Memory B cell (primary cell): ENCODE results near the gene SDK1.

ENCODE experiments used
- ATAC-seq: fragments of 150-1000 bp; cut with Tn5 transposase; 2 replicates; pipeline ENCODE4 v1.10.0; 2021; ENCODE audit warnings: low read depth, mild to moderate bottlenecking, moderate library complexity
- DNase-seq, 2 donors: peaks; one replicate each; pipeline ENCODE4 v3.0.0; 2022; ENCODE audit warnings: low spot score in 2 of 2
- H3K27ac Mint-ChIP-seq: one replicate; pipeline ENCODE4 v1.8.0; 2022; ENCODE audit warnings: mild to moderate bottlenecking, moderate library complexity, mixed read lengths
- H3K27me3 Mint-ChIP-seq: one replicate; pipeline ENCODE4 v1.8.0; 2022; ENCODE audit warnings: mixed read lengths
- H3K36me3 Mint-ChIP-seq: one replicate; pipeline ENCODE4 v1.8.0; 2022; ENCODE audit warnings: mild to moderate bottlenecking, mixed read lengths
- H3K4me1 Mint-ChIP-seq: one replicate; pipeline ENCODE4 v1.8.0; 2022; ENCODE audit warnings: mixed read lengths
- H3K4me3 Mint-ChIP-seq: one replicate; pipeline ENCODE4 v1.8.0; 2022; ENCODE audit warnings: mild to moderate bottlenecking, moderate library complexity, mixed read lengths
- H3K9me3 Mint-ChIP-seq: one replicate; pipeline ENCODE4 v1.8.0; 2022; ENCODE audit warnings: mixed read lengths

Gene SDK1

GRCh38 chr7:3987426-3987927 is 686.4 kb downstream of the SDK1 start:
- ATAC-seq, result no peak
- Mint-ChIP-seq H3K9me3 (no peaks in the 10 kb centered on the region), H3K27me3 (no peaks in the 10 kb centered on the region), H3K27ac (no peak overlapping the region), H3K36me3 (no peaks in the 10 kb centered on the region), H3K4me1 (no peaks in the 10 kb centered on the region), H3K4me3 (no peak overlapping the region)
- no peak for DNase-seq

GRCh38 chr7:3989723-3990122 is 688.7 kb downstream of the SDK1 start:
- H3K27me3 Mint-ChIP-seq, result peaks cover 2% of the 10 kb centered on the region
- no peak overlapping the region for H3K4me3 Mint-ChIP-seq
- H3K9me3 Mint-ChIP-seq, result peaks cover 5% of the 10 kb centered on the region
- H3K27ac Mint-ChIP-seq, result no peak overlapping the region
- no peak for DNase-seq
- no peaks in the 10 kb centered on the region for H3K4me1 Mint-ChIP-seq
- no peaks in the 10 kb centered on the region for H3K36me3 Mint-ChIP-seq
- no peak for ATAC-seq

DNA sequence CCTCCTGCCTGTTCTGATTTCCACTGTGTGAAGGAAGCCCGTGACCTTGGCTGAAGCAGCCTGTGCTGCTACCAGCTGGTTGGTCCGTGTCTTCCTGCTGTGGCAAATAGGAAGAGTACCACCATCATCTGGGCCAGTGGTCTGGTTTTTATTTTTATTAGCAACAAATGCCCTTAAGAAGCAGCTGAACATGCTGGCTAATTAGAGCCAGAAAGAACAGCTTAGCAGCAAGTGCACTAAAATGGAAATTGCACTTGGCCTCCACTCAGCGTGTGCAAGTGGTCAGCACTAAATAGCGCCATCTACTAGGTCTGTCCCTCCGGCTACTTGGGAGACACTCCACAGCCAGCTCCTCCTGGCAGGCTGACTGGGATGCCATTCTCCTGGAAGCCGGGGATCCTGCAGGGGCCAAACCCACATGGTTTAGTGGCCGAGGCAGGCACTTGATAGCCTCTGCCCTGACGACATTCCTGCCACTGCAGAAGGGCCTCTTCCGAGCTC is 690.7 kb downstream of the SDK1 start:
- no peak for ATAC-seq
- H3K4me3 Mint-ChIP-seq, result no peak overlapping the region
- DNase-seq, result no peak
- H3K4me1 Mint-ChIP-seq, result no peaks in the 10 kb centered on the region
- peaks cover 7% of the 10 kb centered on the region for H3K27me3 Mint-ChIP-seq
- no peak overlapping the region for H3K27ac Mint-ChIP-seq
- H3K9me3 Mint-ChIP-seq, result peaks cover 5% of the 10 kb centered on the region
- no peaks in the 10 kb centered on the region for H3K36me3 Mint-ChIP-seq

GRCh38 chr7:3992841-3993240 is 691.8 kb downstream of the SDK1 start:
- Mint-ChIP-seq H3K4me1 (no peaks in the 10 kb centered on the region), H3K27ac (no peak overlapping the region), H3K9me3 (peaks cover 5% of the 10 kb centered on the region), H3K4me3 (no peak overlapping the region), H3K27me3 (peaks cover 7% of the 10 kb centered on the region), H3K36me3 (no peaks in the 10 kb centered on the region)
- DNase-seq, result no peak
- no peak for ATAC-seq

- Mint-ChIP-seq H3K4me3 (no peak overlapping the region), H3K36me3 (no peaks in the 10 kb centered on the region), H3K27ac (no peak overlapping the region), H3K27me3 (peaks cover 14% of the 10 kb centered on the region), H3K4me1 (no peaks in the 10 kb centered on the region), H3K9me3 (peaks cover 5% of the 10 kb centered on the region)
- DNase-seq, result no peak
- ATAC-seq, result no peak
Measured at GRCh38 chr7:3994764-3995163, 693.7 kb downstream of the SDK1 start.

GRCh38 chr7:3995187-3995586 is 694.1 kb downstream of the SDK1 start:
- H3K36me3 Mint-ChIP-seq, result no peaks in the 10 kb centered on the region
- no peaks in the 10 kb centered on the region for H3K4me1 Mint-ChIP-seq
- no peak overlapping the region for H3K27ac Mint-ChIP-seq
- H3K4me3 Mint-ChIP-seq, result no peak overlapping the region
- peaks cover 14% of the 10 kb centered on the region for H3K27me3 Mint-ChIP-seq
- no peak for DNase-seq
- H3K9me3 Mint-ChIP-seq, result peaks cover 5% of the 10 kb centered on the region
- ATAC-seq, result no peak

DNA sequence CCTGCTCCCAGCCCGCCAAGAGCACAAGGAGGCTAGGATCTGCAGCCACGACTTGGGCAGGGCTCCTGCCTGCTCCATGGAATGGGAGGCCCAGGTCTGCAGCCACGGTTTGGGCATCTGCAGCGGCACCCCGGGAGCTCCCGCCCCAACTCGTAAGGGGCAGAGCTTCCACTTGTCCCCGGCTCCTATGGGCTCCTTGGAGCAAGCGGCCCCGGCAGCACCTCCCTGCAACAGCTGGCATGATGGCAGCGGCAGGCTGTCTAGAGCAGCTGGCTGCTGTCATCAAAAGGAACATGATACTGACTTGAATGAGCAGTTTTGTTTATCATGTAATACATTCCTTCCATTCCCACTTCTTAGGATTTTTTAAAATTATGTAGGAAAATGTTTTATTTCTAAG is 697.0 kb downstream of the SDK1 start:
- DNase-seq (no peak), ATAC-seq (no peak)
- Mint-ChIP-seq H3K9me3 (peaks cover 5% of the 10 kb centered on the region), H3K4me1 (no peaks in the 10 kb centered on the region), H3K4me3 (no peak overlapping the region), H3K27ac (no peak overlapping the region), H3K36me3 (no peaks in the 10 kb centered on the region), H3K27me3 (peaks cover 18% of the 10 kb centered on the region)

GRCh38 chr7:4000139-4000538 is 699.1 kb downstream of the SDK1 start:
- no peak overlapping the region for H3K4me3 Mint-ChIP-seq
- ATAC-seq, result no peak
- H3K27ac Mint-ChIP-seq, result no peak overlapping the region
- no peaks in the 10 kb centered on the region for H3K4me1 Mint-ChIP-seq
- peaks cover 16% of the 10 kb centered on the region for H3K27me3 Mint-ChIP-seq
- no peak for DNase-seq
- no peaks in the 10 kb centered on the region for H3K36me3 Mint-ChIP-seq
- no peaks in the 10 kb centered on the region for H3K9me3 Mint-ChIP-seq

DNA sequence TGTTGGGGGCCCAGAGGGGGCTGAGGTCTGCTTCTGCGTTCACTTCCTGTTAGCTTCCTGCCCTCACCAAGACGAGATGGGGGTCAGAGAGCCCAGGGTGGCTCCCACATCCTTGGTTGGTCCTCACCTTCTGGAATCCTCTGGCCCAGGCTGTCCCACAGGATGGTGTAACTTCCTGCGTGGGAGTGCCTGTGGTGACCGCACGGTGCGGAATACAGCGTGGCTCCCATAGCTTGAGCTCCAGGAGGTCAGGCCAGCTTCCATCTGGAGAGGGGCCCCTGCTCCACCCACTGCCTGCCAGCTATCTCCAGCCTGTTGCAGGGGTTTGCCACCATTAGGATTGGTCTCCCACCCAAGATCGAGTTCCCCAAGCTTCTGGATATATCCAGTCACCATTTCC is 699.9 kb downstream of the SDK1 start:
- H3K9me3 Mint-ChIP-seq, result no peaks in the 10 kb centered on the region

DNA sequence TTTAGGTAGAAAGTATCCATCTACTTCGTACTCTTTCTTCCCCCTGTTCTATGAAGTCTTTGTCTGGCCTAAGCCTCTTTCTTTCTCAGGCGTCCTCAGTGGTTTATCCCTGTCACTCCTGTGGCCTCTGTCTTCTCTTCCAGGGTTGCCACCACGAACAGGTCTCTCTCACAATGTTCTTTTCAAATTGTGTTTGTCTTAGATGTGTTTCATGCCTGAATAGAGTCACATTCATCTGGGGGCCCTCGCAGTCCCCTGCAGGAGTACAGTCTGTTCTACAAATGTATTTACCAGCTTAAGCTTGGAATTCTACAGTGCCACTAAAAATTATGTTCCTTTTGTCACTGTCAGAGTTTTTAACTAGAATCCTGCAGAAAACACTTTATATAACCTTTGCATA is 700.7 kb downstream of the SDK1 start:
- Mint-ChIP-seq H3K4me1 (no peaks in the 10 kb centered on the region), H3K27ac (no peak overlapping the region)

More for the DNA sequence above, 699.9 kb downstream of the SDK1 start:
- no peak for ATAC-seq
- DNase-seq, result no peak
- Mint-ChIP-seq H3K36me3 (no peaks in the 10 kb centered on the region), H3K27ac (no peak overlapping the region), H3K4me3 (no peak overlapping the region), H3K4me1 (no peaks in the 10 kb centered on the region), H3K27me3 (peaks cover 14% of the 10 kb centered on the region)

DNA sequence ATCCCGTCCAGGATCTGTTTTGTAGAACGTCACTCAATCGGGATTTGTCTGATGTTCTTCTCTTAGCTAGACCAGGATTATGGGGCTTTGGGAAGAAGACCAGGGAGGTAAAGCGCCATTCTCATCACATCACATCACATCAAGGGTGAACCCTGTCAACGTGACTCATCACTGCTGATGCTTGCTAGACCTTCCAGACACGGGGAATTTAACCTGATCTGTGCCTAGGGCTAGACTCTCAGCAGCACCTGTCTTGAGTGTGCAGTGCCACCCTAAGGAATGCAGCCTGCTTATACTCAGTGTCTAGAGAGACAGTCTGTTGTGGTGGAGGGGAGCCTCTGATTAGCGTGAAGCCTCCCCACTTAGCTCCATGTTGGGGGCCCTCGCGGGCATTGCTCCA is 702.5 kb downstream of the SDK1 start:
- Mint-ChIP-seq H3K9me3 (no peaks in the 10 kb centered on the region), H3K4me3 (no peak overlapping the region), H3K27ac (no peak overlapping the region), H3K27me3 (peaks cover 17% of the 10 kb centered on the region), H3K4me1 (no peaks in the 10 kb centered on the region), H3K36me3 (no peaks in the 10 kb centered on the region)
- ATAC-seq (no peak), DNase-seq (no peak)

More for the DNA sequence above, 700.7 kb downstream of the SDK1 start:
- DNase-seq (no peak), ATAC-seq (no peak)
- no peaks in the 10 kb centered on the region for H3K9me3 Mint-ChIP-seq
- no peak overlapping the region for H3K4me3 Mint-ChIP-seq
- H3K36me3 Mint-ChIP-seq, result no peaks in the 10 kb centered on the region
- H3K27me3 Mint-ChIP-seq, result peaks cover 14% of the 10 kb centered on the region

DNA sequence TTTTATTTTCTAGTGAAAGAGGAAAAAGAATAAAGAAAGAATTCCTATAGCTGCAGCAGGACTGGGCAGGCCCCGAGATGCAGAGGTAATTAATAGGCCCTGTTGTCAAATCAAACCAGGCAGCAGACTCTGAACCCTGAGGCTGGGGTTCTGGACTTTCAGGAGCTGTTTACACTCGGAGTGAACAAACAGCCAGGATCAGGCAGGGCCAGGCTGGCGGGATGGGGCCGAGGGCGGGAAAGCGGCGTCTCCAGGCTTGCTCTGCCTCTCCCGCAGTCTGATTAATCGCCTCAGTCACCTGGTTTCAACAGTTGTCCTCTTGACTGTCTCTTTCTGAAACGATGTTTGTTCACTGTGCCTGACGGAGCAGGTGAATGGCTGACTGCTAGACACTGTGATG is 705.6 kb downstream of the SDK1 start:
- no peak for DNase-seq
- no peaks in the 10 kb centered on the region for H3K9me3 Mint-ChIP-seq
- no peak overlapping the region for H3K4me3 Mint-ChIP-seq
- H3K4me1 Mint-ChIP-seq, result no peaks in the 10 kb centered on the region
- no peak for ATAC-seq
- peaks cover 12% of the 10 kb centered on the region for H3K27me3 Mint-ChIP-seq
- H3K36me3 Mint-ChIP-seq, result no peaks in the 10 kb centered on the region
- H3K27ac Mint-ChIP-seq, result no peak overlapping the region

DNA sequence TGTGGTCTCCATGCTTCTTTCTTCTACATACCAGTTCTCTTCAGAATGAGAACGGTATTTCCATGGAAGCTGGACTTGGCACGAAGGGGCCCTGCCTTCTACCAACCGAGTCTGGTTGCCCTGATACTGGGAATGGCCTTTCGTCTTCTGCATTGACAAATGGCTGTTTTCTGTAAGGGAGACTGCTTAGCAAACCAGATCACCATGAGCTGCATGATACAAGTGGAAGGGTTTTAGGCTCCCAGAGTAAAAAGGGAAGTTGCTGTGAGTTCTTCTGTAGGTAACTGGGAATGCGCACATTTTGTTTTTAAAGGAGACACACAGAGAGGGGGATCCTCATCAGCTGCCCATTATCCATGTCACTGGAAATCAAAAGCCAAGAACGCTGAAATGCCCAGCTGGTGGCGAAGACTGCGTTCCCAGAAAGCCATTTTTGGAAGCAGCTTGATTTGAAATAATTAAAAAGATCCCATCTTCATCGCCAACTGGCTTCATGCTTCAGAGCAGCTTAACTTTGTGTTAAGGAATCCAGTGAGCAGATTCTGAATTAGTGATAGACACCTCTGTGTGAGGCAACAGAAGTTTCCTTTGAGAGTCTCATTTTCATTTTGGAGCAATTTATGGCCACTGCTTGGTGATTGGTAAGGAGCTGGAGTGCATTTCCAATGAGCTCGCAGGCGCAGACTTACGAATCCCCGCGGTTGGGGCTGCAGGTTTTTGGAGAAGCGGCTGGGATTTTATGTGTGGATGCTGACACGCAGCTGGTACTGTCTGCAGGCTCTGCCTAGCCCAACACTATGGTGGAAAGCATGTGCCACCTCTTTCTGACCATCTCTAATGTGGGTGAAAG is 708.4 kb downstream of the SDK1 start:
- Mint-ChIP-seq H3K9me3 (peaks cover 3% of the 10 kb centered on the region), H3K36me3 (no peaks in the 10 kb centered on the region), H3K27me3 (peaks cover 9% of the 10 kb centered on the region), H3K4me1 (no peaks in the 10 kb centered on the region), H3K4me3 (no peak overlapping the region), H3K27ac (no peak overlapping the region)
- DNase-seq (no peak), ATAC-seq (no peak)

GRCh38 chr7:4010061-4010605 is 709.1 kb downstream of the SDK1 start:
- H3K27me3 Mint-ChIP-seq, result peaks cover 9% of the 10 kb centered on the region
- H3K9me3 Mint-ChIP-seq, result peaks cover 3% of the 10 kb centered on the region
- no peak overlapping the region for H3K4me3 Mint-ChIP-seq
- H3K27ac Mint-ChIP-seq, result no peak overlapping the region
- DNase-seq, result no peak
- no peaks in the 10 kb centered on the region for H3K4me1 Mint-ChIP-seq
- H3K36me3 Mint-ChIP-seq, result no peaks in the 10 kb centered on the region
- no peak for ATAC-seq
